Activated CD8-positive, alpha-beta memory T cell treated with anti-CD3 and anti-CD28 coated beads, Interleukin-2, amount 50 U/mL, for 24 hours (primary cell): ENCODE data around the gene CORIN.

Experiments used
- DNase-seq: peaks from one replicate; pipeline ENCODE4 v3.0.0-alpha.2; 2020; ENCODE audit errors: extremely low read depth

Gene CORIN, protein sequence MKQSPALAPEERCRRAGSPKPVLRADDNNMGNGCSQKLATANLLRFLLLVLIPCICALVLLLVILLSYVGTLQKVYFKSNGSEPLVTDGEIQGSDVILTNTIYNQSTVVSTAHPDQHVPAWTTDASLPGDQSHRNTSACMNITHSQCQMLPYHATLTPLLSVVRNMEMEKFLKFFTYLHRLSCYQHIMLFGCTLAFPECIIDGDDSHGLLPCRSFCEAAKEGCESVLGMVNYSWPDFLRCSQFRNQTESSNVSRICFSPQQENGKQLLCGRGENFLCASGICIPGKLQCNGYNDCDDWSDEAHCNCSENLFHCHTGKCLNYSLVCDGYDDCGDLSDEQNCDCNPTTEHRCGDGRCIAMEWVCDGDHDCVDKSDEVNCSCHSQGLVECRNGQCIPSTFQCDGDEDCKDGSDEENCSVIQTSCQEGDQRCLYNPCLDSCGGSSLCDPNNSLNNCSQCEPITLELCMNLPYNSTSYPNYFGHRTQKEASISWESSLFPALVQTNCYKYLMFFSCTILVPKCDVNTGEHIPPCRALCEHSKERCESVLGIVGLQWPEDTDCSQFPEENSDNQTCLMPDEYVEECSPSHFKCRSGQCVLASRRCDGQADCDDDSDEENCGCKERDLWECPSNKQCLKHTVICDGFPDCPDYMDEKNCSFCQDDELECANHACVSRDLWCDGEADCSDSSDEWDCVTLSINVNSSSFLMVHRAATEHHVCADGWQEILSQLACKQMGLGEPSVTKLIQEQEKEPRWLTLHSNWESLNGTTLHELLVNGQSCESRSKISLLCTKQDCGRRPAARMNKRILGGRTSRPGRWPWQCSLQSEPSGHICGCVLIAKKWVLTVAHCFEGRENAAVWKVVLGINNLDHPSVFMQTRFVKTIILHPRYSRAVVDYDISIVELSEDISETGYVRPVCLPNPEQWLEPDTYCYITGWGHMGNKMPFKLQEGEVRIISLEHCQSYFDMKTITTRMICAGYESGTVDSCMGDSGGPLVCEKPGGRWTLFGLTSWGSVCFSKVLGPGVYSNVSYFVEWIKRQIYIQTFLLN

GRCh38 chr4:47837908-47838294 is at the start of gene CORIN:
CORIN (minus strand) TSS chr4:47838067; CDS start chr4:47837949, 118 bp downstream.
- DNase-seq = no peak

- no peak for DNase-seq
Measured at GRCh38 chr4:47882228-47882627, 44.4 kb upstream of the CORIN start.

- no peak for DNase-seq
Measured at GRCh38 chr4:47879458-47879857, 41.6 kb upstream of the CORIN start.

DNA sequence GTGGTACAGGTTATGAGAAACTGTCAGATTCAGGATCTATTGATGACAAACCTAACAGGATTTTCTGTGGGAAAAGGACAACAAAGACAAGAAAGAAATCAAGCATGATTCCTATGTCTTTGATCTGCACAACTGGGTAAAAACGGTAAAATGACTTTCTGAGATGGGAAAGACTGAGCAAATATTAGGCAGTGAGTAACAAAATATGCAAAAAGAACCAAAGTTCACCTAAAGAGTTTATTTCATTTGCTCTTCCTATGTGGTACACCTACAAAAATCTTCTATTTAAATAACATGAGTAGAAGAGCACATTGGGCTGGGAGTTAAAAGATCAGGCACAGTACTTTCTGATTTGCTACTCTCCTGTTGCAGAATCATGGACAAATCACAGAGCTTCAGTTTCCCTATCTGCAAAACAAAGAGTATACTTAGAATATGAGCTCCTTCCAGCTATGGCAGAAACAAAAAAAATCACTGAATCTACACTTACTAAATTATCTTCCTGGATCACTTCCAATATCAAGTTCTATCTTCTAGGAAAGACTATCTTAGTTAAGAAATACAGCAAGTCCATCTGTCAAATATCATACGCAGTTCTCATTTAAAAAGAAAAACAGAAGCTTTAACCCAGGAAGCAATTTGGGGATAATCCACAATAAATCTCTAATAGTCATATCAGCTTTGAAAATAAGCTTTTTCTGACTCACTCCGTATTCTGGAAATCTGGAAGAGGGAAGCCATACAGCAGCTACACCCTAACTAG is 39.1 kb upstream of the CORIN start:
- no peak for DNase-seq

DNA sequence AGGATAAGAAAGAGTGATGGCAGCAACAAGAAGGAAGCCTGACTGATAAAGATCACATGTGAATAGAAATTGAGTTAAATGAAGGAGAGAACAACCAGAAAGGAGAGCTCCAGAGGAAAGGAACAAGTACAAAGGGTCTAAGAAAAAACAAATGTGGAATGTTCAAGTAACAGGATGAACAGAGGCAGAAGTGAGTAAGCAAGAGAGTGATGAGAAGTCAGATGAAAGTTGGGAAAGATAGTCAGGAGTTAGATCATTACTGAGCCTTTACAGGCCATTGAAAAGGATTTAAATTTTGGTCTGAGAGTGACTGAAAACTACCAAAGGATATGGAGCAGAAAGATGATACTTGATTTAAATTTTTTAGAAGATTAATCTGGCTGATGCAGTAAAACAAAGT is 38.4 kb upstream of the CORIN start:
- DNase-seq = no peak

DNA sequence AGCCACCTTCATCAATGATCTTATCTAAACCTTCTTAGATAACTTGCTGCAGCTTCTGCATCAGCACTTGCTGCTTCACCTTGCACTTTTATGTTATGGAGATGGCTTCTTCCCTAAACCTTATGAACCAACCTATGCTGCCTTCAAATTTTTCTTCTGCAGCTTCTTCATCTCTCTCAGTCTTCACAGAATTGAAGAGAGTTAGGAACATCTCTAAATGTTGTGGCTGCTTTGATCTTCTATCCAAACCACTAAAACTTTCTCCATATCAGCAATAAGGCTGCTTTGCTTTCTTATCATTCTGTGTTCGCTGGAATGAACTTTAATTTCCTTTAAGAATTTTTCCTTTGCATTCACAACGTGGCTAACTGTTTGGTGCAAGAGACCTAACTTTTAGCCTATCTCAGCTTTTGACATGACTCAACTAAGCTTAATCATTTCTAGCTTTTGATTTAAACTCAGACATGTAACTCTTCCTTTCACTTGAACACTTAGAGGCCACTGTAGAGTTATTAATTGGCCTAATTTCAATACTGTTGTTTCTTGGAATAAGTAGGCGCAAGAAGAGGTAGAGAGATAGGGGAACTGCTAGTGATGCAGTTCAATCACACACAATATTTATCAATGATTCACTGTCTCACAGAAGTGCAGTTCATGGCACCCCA is 36.1 kb upstream of the CORIN start:
- DNase-seq = no peak

DNA sequence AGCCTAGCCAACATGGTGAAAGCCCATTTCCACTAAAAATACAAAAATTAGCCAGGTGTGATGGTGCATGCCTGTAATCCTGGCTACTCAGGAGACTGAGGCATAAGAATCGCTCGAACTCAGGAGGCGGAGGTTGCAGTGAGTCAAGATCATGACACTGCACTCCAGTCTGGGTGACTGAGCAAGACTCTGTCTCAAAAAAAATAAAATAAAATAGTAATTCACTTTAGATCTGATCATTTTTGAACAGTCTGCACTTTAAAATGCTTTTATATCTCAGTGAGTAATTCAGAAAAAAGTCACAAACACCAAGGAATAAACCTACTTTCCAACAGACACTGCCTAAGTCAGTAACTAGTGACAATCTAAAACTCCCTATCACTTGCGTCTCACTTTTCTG is 25.6 kb upstream of the CORIN start:
- no peak for DNase-seq

- no peak for DNase-seq
Measured at GRCh38 chr4:47862297-47862696, 24.4 kb upstream of the CORIN start.

DNA sequence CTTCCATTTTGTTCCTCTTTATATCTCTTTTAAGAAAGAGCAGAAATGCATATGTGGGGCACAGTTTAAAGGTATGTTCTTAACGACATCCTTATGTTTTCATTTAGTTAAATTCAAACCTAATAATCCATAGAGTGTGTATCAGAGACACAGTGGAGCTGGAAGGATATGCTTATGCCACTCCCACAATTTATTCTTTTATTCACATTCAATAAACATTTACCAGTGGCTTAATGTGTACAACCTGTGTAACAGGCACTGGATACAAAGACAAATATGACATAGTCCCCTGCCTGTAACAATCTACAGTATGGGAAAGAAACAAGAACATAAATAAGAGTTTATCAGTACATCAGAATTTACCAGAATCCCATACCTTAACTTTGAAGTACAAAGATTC is 22.4 kb upstream of the CORIN start:
- no peak for DNase-seq

GRCh38 chr4:47858006-47858405 is 20.1 kb upstream of the CORIN start:
- no peak for DNase-seq

DNA sequence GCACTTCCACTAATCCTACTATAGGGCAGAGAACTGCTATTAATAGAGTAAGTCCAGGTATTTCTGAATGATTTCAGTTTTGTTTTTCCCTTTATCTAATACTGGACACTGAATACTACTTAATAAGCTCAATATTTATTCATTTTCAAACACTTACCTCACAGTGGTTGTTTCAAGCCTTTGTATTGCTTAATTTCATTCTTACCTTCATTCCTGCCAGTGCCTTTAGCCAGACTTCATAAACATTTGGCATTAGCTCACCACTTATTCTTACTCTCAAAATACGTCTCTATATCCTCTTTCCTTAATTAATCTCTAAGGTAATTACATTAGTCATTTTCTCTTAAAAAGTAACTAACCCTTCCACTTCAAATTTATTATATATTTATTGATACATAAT is 18.8 kb upstream of the CORIN start:
- DNase-seq = no peak

DNA sequence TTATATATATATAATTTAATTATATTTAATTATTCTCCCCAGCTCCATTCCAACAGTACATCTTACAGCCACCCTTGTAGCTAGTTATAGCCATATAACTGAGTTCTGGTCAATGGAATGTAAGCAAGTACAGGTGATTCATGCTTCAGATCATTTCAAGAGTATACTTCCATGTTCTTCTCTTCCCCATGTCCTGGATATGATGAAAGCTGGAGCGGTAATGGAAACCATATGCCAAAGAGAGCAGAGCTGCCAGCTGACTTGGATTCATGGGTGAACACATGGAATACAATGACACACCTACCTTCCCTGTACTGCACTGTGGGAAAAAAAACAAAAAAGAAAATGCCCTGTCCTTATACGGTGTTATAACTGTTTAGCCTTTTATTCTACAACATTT is 17.5 kb upstream of the CORIN start:
- no peak for DNase-seq

DNA sequence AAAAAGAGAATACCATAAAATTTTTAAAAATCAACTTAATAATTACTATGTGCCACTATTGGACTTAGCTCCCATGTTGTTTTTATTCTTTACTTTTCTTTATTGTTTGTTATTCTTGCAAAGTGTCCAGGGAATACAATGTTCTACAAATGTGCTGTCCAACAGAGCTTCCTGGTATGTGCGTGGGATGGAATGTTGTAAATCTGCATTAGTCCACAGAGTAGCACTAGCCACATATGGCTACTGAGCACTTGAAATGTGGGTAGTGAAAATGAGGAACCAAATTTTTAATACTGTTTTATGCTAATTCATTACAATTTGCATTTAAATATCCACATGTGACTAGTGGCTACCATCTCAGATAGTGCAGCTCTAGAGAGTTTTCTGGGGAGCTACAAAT is 14.3 kb upstream of the CORIN start:
- no peak for DNase-seq

GRCh38 chr4:47849466-47849865 is 11.6 kb upstream of the CORIN start:
- DNase-seq = no peak

- DNase-seq = no peak
Measured at GRCh38 chr4:47848041-47848440, 10.2 kb upstream of the CORIN start.

DNA sequence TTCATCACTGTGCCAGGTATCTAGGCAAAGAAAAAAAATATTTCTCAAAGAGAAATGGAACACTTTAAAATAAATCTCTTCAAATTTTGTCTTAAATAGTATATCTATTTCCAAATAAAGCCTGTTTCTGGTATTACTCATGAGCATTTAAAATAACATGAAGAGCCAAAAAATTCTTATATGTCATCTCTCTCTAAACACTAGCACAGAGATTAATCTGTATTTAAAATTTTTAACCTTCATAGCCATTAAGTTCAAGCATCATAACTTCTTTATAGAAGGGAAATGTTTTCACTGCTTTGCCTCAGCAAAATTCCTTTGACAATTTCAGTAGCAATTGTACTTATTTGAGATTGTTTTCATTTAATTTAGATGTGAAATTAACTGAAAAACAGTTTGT is 5.1 kb upstream of the CORIN start:
- no peak for DNase-seq

DNA sequence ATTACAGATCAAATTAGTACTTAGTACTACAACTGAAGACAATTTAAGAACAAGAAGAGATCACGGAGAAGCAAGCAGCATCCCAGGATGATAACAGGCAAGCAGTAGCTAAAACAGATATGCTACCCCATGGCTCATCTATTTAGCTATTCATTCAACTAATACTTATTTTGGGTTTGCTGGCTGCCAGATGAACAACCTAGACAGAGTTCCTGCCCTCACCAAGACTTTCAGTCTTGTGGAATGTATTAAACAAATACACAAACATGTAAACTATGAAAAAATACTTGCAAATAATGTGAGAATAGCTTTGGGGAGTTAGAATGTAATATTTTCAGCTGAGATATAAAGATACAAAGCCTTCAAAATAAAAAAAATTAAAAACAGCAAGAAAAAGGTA is 2.4 kb upstream of the CORIN start:
- DNase-seq = no peak

GRCh38 chr4:47839259-47839658 is 1.4 kb upstream of the CORIN start:
- DNase-seq = no peak

DNA sequence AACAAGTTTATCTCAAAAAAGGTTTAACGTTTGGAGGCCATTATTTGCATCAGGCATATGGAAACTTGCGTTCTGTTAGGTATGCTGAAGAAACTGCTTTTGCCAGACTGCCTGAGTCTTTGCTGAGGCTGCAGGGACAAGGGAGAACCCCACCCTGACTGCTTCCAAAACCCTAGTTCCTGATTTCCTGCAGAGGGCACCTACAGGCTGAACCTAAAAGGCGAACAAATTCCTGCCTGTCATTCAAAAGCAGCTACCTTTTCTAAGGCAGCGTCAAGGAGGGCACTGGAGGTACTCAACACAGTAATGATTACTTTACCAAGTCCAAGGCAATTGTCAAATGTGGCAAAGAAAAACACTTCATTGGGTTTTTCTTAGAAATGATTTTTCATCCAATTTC is 578 bp upstream of the CORIN start:
- DNase-seq = no peak

DNA sequence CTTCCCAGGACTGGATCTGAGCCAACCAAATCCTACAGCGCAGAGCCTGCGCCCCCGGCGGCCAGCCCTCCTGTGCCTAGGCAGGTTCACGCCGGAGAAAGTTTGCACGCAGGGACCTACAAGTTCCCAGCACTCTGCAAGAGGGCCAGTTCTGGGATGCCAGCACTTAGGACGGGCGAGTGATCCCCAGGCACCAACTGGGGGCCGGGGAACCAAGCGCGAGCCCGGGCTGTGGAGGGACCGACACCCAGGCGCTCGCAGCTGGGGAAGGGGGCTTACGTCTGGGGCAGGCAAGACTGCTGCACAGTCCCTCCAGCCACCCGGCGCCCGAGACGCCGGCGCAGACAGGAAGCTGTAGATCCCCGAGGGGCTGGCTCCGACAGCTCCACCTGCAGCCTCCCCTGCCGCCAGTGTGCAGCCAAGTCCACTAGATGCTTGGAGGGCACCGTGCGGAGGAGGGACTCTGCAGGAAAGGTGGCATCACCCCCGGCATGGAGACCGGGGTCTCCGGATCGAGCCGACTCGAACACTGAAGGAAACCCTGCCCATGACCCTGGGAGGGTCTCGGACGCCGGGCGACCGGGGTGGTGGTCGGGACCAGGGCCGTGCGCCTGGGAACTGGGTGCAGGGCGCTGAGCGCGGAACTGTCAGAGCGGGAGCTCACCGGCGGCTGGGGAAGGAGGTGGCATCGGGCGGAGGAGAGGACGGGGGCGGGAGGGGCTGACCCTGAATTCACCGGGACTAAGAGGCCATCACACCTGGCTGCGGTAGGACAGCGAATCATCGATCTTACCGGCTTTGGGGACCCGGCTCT is 566 bp downstream of the CORIN start:
- no peak for DNase-seq
